HepG2 (cell line): ENCODE measurements around the gene YEATS4. TPM values are rescaled to one million over a fixed set of nuclear protein-coding genes. Genes with fewer than 3 reads are reported as not detected.

Source experiments
- ATF6 ChIP-seq: sonication (generic); formaldehyde crosslinking; conservative IDR thresholded peaks from 2 replicates; pipeline ENCODE4 v1.4.0; 2020; ENCODE audit warnings: missing genetic modification reagents
- ATM ChIP-seq: fragments of 450-650 bp; IDR thresholded peaks from 2 replicates; pipeline ENCODE4 v1.7.1; 2017; ENCODE audit warnings: mild to moderate bottlenecking, borderline replicate concordance
- FOXJ3 ChIP-seq: sonication (generic); formaldehyde crosslinking; IDR thresholded peaks from 2 replicates; pipeline ENCODE4 v1.4.0; 2020; ENCODE audit warnings: missing genetic modification reagents, mild to moderate bottlenecking, borderline replicate concordance
- GLMP ChIP-seq: sonication (generic); formaldehyde crosslinking; IDR thresholded peaks from 2 replicates; pipeline ENCODE4 v1.9.0; 2021; ENCODE audit warnings: missing genetic modification reagents, mild to moderate bottlenecking, borderline replicate concordance
- MBNL3 ChIP-seq: fragments of 250-450 bp; sonication (Bioruptor Pico); conservative IDR thresholded peaks from 2 replicates; pipeline ENCODE4 v1.8.0; 2022; ENCODE audit warnings: mild to moderate bottlenecking, inconsistent platforms
- NFE2L1 ChIP-seq: sonication (generic); formaldehyde crosslinking; IDR thresholded peaks from 2 replicates; pipeline ENCODE4 v1.4.0; 2020; ENCODE audit warnings: missing genetic modification reagents, mild to moderate bottlenecking, borderline replicate concordance
- ONECUT2 ChIP-seq: sonication (generic); formaldehyde crosslinking; IDR thresholded peaks from 2 replicates; pipeline ENCODE4 v1.4.0; 2020; ENCODE audit warnings: missing genetic modification reagents
- SP140L ChIP-seq: sonication (generic); formaldehyde crosslinking; IDR thresholded peaks from 2 replicates; pipeline ENCODE4 v1.4.0; 2020; ENCODE audit warnings: missing genetic modification reagents, borderline replicate concordance
- SRSF9 ChIP-seq: fragments of 200-400 bp; formaldehyde crosslinking; IDR thresholded peaks from 2 replicates; pipeline ENCODE4 v1.6.1; 2018; ENCODE audit warnings: borderline replicate concordance, mild to moderate bottlenecking, low read depth, low read length; ENCODE audit not compliant: insufficient read depth, poor library complexity, severe bottlenecking
- TOPORS ChIP-seq: sonication (generic); formaldehyde crosslinking; IDR thresholded peaks from 2 replicates; pipeline ENCODE4 v1.8.0; 2023; ENCODE audit warnings: mild to moderate bottlenecking, missing genetic modification reagents
- ZBTB43 ChIP-seq: sonication (generic); formaldehyde crosslinking; conservative IDR thresholded peaks from 2 replicates; pipeline ENCODE4 v1.4.0; 2020; ENCODE audit warnings: missing genetic modification reagents
- ZFP36L1 ChIP-seq: sonication (generic); formaldehyde crosslinking; IDR thresholded peaks from 2 replicates; pipeline ENCODE4 v1.8.0; 2022; ENCODE audit warnings: mild to moderate bottlenecking, missing genetic modification reagents, moderate library complexity
- ZIK1 ChIP-seq: sonication (generic); formaldehyde crosslinking; IDR thresholded peaks from 2 replicates; pipeline ENCODE4 v1.5.0; 2020; ENCODE audit warnings: mild to moderate bottlenecking, low read depth, missing genetic modification reagents, borderline replicate concordance
- ZNF225 ChIP-seq: sonication (generic); formaldehyde crosslinking; IDR thresholded peaks from 2 replicates; pipeline ENCODE4 v1.4.0; 2020; ENCODE audit warnings: mild to moderate bottlenecking, missing genetic modification reagents
- ZNF326 ChIP-seq: sonication (generic); formaldehyde crosslinking; IDR thresholded peaks from 2 replicates; pipeline ENCODE4 v1.4.0; 2020; ENCODE audit warnings: missing genetic modification reagents, borderline replicate concordance
- ZNF333 ChIP-seq: sonication (generic); formaldehyde crosslinking; IDR thresholded peaks from 2 replicates; pipeline ENCODE4 v1.4.0; 2020; ENCODE audit warnings: mild to moderate bottlenecking, missing genetic modification reagents, borderline replicate concordance
- ZNF530 ChIP-seq: sonication (generic); formaldehyde crosslinking; IDR thresholded peaks from 2 replicates; pipeline ENCODE4 v1.5.0; 2020; ENCODE audit warnings: low read depth, mild to moderate bottlenecking, missing genetic modification reagents
- ZNF570 ChIP-seq: sonication (generic); formaldehyde crosslinking; IDR thresholded peaks from 2 replicates; pipeline ENCODE4 v1.4.0; 2020; ENCODE audit warnings: mild to moderate bottlenecking, missing genetic modification reagents, borderline replicate concordance
- ZNF572 ChIP-seq: sonication (generic); formaldehyde crosslinking; IDR thresholded peaks from 2 replicates; pipeline ENCODE4 v1.5.1; 2020; ENCODE audit warnings: mild to moderate bottlenecking, missing genetic modification reagents
- ZNF749 ChIP-seq: sonication (generic); formaldehyde crosslinking; IDR thresholded peaks from 2 replicates; pipeline ENCODE4 v1.8.0; 2022; ENCODE audit warnings: mild to moderate bottlenecking, missing genetic modification reagents, moderate library complexity, borderline replicate concordance
- polyA plus RNA-seq, 8 experiments: library from polyadenylated mRNA; depleted of rRNA in 3 of 8; stranded (reverse) in 7 of 8; unstranded in 1 of 8; fragments of >200 nt; fragmentation: Illumina TruSeq in 4 of 8; extraction: Trizol in 4 of 8; gene quantifications; 2 replicates each; pipeline versions ENCODE4 v1.2.1 to v1.2.3, GENCODE V29; 2011 to 2016; ENCODE audit warnings: low read depth in 4 of 8, missing spikeins in 1 of 8, mixed read lengths in 1 of 8; ENCODE audit not compliant: insufficient read depth in 1 of 8
- total RNA-seq, 5 experiments: library from RNA; depleted of rRNA; stranded (reverse); fragments of >200 nt; fragmentation: Illumina TruSeq; extraction: Trizol; gene quantifications; 2 replicates each; pipeline ENCODE4 v1.2.3, GENCODE V29; 2016; ENCODE audit warnings: low read depth in 1 of 5
- TF ChIP-seq, protein P1 (sequence below): sonication (generic); formaldehyde crosslinking; IDR thresholded peaks from 2 replicates; pipeline ENCODE4 v1.8.0; 2023; ENCODE audit warnings: mild to moderate bottlenecking, missing genetic modification reagents

YEATS4 gene
- total and polyA plus RNA-seq, 2 of the 13 experiments (the other 11 are each of a cell fraction or from before 2014, with no cell fraction given): 16.8 to 45.0 TPM

DNA sequence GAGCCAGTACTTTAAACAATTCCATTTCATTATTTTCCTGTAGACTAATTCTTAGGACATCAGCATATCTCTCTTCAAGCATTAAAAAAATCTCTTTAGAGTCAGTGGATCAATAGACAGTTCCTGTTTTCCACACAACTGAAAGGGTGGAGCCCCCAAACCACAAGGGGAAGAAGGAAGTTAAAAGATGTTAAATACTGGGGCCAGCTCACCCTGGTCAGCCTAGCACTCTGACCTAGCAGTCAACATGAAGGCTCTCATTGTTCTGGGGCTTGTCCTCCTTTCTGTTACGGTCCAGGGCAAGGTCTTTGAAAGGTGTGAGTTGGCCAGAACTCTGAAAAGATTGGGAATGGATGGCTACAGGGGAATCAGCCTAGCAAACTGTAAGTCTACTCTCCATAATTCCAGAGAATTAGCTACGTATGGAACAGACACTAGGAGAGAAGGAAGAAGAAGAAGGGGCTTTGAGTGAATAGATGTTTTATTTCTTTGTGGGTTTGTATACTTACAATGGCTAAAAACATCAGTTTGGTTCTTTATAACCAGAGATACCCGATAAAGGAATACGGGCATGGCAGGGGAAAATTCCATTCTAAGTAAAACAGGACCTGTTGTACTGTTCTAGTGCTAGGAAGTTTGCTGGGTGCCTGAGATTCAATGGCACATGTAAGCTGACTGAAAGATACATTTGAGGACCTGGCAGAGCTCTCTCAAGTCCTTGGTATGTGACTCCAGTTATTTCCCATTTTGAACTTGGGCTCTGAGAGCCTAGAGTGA lies 11.2 kb upstream of the YEATS4 start, which contains the start of gene LYZ (continued):
- peak; percentile 70; the same call in 1 of the 2 replicates for TF ChIP-seq ZBTB43 (CRISPR knock-in tag)
- no peak for TF ChIP-seq SRSF9
- peak; percentile 96 for TF ChIP-seq ONECUT2 (CRISPR knock-in tag)
- TF ChIP-seq GLMP (CRISPR knock-in tag): no peak
- no peak for TF ChIP-seq ATF6 (CRISPR knock-in tag)
- TF ChIP-seq, protein P1, sequence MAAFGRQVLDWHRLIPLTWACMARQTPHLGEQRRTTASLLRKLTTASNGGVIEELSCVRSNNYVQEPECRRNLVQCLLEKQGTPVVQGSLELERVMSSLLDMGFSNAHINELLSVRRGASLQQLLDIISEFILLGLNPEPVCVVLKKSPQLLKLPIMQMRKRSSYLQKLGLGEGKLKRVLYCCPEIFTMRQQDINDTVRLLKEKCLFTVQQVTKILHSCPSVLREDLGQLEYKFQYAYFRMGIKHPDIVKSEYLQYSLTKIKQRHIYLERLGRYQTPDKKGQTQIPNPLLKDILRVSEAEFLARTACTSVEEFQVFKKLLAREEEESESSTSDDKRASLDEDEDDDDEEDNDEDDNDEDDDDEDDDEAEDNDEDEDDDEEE (CRISPR knock-in tag): no peak
- no peak for TF ChIP-seq ZNF530 (CRISPR knock-in tag)
- no peak for TF ChIP-seq ZNF570
- no peak for TF ChIP-seq NFE2L1
- no peak for TF ChIP-seq ZNF326 (CRISPR knock-in tag)
- peak; percentile 96 for TF ChIP-seq FOXJ3 (CRISPR knock-in tag)
- TF ChIP-seq TOPORS: no peak
- TF ChIP-seq MBNL3 (CRISPR knock-in tag): no peak
- TF ChIP-seq ZNF572 (CRISPR knock-in tag): no peak
- no peak for TF ChIP-seq SP140L (CRISPR knock-in tag)
- no peak for TF ChIP-seq ZFP36L1 (CRISPR knock-in tag)
- no peak for TF ChIP-seq ATM
- TF ChIP-seq ZIK1 (CRISPR knock-in tag): no peak
- TF ChIP-seq ZNF225 (CRISPR knock-in tag): no peak
- TF ChIP-seq ZNF749 (CRISPR knock-in tag): 0 out of 2 replicates have a peak, but pooled peaks have one; percentile 37
- TF ChIP-seq ZNF333 (CRISPR knock-in tag): no peak
